Stimulated activated CD8-positive, alpha-beta memory T cell treated with anti-CD3 and anti-CD28 coated beads, Interleukin-15, amount 100 ng/mL, for 24 hours (primary cell): ENCODE data around the gene ADAP2.
"Not testable (repeated sequence)": the region's sequence is repeated elsewhere in the genome, so short reads cannot be mapped to it uniquely, and the experiment has no call there.

Experiments
- DNase-seq: peaks from one replicate; pipeline ENCODE4 v3.0.0-alpha.2; 2020; ENCODE audit warnings: low read depth

Gene ADAP2

DNA sequence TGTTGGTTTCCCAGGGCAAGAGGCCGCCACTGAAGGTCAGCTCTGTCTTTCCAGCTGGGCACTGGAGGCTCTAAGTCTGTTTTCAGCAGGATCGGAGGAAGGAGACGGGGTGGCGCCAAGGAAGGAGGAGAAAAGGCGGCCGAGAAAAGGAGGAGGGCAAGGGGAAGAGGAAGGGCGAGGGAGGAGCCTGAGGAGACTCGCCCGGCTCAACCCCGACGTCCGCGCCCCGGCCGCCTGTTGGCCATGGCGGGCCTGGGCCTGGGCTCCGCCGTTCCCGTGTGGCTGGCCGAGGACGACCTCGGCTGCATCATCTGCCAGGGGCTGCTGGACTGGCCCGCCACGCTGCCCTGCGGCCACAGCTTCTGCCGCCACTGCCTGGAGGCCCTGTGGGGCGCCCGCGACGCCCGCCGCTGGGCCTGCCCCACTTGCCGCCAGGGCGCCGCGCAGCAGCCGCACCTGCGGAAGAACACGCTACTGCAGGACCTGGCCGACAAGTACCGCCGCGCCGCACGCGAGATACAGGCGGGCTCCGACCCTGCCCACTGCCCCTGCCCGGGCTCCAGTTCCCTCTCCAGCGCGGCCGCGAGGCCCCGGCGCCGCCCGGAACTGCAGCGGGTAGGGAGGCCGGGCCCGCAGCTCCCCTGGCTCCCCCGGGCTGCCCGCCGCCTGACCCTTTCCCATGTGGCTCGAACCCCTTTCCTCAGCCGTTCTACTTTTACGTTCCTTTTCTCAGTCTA lies 49.3 kb downstream of the ADAP2 start, which contains the start of gene RNF135:
Gene RNF135, plus strand, starts transcription at position 209 of the 737 bp plus-strand sequence. Its CDS starts 35 bp downstream, at position 244.
- peak; percentile 40 for DNase-seq

DNA sequence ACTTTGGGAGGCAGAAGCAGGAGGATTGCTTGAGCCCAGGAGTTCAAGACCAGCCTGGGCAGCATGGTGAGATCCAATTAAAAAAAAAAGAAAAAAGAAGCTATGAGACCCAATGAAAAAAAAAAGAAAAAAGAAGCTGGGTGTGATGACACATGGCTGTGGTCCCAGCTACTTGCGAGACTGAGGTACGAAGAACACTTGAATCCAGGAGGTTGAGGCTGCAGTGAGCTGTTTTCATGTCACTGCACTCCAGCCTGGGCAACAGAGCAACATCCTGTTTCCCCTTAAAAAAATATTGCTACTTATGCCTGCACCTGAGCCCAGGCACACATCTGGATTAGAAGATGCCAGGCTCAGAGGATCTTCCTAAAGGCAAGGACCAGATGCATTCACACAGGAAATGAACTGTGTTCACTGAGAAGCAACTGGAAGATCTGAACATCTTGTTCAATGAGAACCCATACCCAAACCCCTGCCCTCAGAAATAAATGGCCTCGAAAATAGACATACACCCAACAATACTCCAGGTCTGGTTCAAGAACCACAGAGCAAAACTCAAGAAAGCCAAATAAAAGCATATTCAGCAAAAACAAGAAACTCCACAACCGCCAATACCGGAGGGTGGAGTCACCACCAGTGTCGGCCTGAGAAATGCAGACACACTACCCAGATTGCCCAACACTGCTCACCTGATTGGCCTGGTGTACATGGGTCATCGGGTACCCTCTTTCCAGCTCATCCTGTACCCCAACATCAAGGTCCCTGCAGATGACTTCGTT lies 53.5 kb downstream of the ADAP2 start:
- no peak for DNase-seq

DNA sequence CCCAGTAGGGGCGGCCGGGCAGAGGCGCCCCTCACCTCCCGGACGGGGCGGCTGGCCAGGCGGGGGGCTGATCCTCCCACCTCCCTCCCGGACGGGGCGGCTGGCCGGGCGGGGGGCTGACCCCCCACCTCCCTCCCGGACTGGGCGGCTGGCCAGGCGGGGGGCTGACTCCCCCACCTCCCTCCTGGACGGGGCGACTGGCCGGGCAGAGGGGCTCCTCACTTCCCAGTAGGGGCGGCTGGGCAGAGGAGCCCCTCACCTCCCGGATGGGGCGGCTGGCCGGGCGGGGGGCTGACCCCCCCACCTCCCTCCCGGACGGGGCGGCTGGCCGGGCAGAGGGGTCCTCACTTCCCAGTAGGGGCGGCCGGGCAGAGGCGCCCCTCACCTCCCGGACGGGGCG lies 58.2 kb downstream of the ADAP2 start:
- DNase-seq, result not testable (repeated sequence)

DNA sequence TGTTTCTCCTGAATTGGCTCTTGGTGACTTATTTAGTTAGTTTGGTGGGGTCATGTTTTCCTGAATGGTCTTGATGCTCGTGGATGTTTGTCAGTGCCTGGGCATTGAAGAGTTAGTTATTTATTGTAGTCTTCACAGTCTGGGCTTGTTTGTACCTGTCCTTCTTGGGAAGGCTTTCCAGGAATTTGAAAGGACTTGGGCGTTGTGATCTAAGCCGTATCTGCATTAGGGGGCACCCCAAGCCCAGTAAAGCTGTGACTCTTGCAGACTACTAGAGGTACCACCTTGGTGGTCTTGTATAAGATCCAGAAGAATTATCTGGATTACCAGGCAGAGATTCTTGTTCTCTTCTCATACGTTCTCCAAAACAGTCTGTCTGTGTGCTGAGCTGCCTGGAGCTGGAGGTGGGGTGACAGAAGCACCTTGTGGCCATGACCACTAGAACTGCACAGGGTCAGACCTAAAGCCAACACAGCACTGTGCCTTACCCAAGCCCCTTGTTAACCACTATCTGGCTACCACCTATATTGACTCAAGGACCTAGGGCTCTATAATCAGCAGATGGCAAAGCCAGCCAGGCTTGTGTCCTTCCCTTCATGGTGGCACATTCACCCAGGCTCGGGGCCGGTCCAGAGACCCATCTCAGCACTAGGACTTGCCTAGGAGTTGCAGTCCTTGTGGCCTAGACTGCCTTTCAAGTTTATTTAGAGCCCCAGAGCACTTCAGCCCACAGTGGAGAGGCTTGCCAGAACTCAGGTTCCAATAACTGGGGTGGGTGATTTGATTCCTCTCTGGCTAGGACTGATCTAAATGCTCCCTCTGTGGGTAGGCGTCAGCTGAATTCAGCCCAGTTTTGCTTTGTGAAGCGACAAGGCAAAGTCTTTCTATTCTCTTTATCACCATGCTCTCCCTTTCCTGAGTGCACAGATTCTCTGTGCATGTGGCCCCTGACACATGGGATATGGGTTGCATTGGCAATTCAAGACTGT lies 60.1 kb downstream of the ADAP2 start:
- DNase-seq, result no peak

DNA sequence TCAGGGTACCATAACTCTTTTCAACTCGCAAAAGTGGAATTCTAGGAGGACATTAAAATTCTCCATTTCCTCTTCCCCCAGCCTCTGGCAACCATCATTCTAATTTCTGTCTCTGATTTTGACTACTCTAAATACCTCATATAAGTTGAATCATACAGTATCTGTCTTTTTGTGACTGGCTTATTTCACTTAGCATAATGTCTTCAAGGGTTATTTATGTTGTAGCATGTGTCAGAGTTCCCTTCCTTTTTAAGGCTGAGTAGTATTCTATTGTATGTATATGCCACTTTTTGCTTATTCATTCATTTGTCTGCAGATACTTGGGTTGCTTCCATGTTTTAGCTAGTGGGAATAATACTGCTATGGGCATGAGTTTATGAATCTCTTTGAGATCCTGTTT lies 61.1 kb downstream of the ADAP2 start:
- no peak for DNase-seq

DNA sequence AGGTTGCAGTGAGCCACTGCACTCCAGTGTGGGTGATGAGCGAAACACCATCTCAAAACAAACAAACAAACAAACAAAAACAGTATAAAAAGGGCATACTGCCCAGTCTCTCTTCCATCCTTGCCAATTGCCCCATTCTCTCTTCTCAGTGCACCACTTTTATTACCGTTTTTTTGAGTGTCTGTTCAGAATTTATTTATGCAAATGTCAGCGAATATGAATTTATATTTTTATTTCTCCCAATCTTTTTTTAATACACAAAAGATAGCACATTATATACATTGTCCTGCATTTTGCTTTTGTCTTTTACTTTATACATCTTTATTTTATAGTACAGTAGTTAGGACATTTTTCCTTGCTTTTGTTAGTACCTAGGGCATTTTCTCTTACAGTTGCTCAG lies 68.7 kb downstream of the ADAP2 start:
- no peak for DNase-seq

DNA sequence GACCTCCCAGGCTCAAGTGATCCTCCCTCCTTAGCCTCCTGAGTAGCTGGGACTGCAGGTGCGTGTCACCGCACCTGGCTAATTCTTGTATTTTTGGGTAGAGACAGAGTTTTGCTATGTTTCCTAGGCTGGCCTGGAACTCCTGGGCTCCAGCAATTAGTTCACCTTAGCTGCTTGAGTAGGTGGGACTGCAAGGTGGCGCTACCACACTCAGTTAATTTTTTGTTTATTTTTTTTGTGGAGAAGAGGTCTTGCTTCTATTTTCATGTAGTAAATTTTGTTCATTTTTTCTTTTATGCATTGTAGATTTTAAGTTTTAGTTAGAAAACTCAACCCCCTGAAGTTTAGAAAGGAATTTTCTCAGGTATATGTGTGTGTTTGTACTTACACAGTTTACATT lies 70.8 kb downstream of the ADAP2 start:
- DNase-seq, result no peak

DNA sequence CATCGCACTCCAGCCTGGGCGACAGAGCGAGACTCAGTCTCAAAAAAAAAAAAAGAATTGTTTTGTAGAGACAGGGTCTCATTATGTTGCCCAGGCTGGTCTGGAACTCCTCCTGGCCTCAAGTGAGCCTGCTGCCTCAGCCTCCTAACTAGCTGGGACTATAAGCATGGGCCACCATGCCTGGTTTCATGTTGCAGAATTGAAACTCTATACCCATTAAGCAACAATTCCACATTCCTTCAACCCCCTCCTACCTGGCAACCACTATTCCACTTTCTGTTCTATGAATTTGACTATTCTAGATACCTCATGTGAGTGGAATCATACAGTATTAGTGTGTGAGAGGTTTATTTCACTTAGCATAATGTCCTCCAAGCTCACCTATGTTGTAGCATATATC lies 73.6 kb downstream of the ADAP2 start:
- no peak for DNase-seq

DNA sequence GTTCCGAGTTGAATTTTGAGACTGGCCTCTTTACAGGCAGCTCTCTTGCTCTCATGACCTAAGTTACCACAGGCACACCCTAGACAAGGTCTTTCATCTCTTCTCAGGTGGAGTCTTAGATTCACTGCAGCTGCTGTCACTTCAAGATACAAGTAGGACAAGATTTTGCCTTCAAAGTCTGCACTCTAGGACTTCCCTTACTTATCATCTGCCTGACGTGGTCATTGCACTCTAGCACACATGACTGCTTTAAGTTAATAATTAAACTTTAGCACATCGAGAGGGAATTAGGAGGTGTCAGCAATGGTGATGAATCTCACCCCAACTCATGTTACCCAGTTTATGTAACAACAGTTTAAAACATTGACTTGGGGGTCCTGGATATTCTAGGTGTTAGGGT lies 74.7 kb downstream of the ADAP2 start:
- no peak for DNase-seq

DNA sequence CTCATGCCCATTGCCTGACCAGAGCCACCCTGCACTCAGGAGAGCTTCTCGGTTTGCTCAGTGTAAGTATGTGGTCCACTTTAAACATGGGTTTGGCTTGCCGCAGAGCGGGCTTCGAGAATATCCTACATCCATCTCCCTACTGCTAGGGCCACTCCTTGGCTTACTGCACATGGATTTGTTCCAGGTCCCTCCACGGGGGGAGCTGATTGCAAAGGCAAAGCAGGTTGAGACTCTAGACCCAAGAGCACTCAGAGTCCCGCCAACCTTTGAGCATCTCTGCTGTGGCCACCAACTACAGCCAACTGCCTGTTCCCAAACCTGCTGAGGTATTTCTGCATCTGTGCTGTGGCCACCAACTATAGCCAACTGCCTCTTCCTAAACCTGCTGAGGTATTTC lies 75.5 kb downstream of the ADAP2 start:
- no peak for DNase-seq

DNA sequence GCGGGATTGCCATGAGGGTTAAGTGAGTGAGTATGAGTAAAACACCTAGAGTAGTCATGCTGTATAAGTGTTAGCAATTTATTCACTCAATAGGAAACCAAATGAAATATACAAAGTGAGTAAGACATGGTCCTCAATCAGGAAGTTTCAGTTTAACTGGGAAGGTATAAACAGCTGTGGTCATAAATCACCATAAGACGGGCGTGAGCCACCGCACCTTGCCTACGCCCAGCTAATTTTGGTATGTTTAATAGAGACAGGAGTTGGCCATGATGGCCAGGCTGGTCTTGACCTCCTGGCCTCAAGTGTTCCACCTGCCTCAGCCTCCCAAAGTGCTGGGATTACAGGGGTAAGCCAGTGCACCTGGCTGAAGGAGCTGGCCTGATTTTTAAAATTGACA lies 76.1 kb downstream of the ADAP2 start:
- no peak for DNase-seq

DNA sequence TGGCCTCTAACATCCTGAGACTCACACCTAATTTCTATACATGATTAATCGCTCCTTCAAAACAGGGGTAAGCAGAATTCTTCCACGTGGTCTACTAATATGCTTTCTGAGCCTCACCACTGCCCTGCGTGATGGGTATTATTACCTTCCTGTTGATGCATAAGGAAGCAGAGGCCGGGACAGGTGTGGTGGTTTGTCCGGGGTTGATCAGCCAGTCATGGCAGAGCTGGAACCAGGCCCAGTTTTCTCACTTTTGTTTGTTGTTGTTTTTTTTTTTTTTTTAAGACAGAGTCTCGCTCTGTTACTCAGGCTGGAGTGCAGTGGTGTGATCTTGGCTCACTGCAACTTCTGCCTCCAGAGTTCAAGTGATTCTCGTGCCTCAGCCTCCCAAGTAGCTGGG lies 80.3 kb downstream of the ADAP2 start:
- DNase-seq, result no peak

DNA sequence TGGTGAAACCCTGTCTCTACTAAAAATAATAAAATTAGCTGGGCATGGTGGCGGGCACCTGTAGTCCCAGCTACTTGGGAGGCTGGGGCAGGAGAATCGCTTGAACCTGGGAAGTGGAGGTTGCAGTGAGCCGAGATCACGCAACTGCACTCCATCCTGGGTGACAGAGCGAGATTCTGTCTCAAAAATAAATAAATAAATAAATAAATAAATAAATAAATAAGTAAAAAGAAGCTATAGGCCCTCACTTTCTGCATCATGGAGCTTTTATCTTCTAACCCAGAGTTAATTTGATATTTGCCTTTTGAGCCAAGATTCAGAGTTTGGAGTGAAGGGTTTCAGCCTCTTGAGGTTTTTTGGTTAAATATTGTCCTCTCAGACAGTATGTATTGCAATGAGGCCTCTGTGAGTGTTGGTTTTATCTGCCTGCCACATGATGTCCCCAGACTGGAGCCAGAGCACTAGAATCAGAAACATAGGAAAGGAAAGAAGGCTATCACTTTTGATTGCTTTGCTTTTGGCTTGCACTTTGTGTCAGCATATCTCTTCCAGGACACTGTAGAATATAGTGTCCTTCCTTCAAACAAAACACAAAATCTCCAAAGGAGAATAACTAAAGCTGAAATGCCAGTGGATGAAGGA lies 81.6 kb downstream of the ADAP2 start:
- no peak for DNase-seq

DNA sequence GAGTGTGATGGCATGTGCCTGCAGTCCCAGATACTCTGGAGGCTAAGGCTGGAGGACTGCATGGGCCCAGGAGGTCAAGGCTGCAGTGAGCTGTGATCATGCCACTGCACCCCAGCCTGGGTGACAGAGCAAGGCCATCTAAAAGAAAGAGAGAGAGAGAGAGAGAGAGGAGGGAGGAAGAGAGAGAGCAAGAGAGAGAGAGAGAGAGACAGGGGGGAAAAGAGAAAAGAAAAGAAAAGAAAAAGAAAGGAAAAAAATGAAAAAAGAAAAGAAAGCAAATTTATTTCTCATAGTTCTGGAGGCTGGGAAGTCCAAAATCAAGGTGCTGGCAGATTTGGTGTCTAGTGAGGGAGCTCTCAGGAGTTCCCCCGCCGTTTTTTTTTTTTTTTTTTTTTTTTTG lies 82.4 kb downstream of the ADAP2 start:
- no peak for DNase-seq

DNA sequence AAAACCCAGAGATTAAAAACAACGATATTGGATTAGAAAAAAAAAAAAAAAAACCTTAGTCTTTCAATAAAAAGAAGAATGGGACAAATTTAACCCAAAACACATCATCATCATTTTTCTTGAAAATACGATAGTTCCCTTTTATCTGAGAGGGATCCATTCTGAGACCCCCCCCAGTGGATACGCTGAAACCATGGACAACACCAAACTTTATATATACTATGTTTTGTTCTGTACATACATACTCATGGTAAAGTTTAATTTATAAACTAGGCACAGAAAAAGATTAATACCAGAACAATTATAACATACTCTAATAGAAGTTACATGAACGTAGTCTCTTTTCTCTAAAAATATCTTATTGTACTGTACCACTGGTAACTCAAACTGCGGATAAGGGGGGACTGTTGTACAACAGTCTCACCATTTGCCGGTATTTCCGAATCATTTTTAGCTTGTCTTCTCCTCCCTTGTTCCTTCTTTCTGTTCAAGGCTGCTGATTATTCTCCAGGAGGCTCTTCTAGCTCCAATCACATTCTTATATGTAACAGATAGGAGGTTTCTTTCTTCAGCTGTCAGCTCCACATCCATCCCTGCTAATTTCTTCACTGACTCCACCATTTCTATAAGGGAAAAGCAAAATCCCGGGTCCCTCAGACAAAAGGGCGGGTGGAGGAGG lies 86.1 kb downstream of the ADAP2 start:
- DNase-seq, result no peak

DNA sequence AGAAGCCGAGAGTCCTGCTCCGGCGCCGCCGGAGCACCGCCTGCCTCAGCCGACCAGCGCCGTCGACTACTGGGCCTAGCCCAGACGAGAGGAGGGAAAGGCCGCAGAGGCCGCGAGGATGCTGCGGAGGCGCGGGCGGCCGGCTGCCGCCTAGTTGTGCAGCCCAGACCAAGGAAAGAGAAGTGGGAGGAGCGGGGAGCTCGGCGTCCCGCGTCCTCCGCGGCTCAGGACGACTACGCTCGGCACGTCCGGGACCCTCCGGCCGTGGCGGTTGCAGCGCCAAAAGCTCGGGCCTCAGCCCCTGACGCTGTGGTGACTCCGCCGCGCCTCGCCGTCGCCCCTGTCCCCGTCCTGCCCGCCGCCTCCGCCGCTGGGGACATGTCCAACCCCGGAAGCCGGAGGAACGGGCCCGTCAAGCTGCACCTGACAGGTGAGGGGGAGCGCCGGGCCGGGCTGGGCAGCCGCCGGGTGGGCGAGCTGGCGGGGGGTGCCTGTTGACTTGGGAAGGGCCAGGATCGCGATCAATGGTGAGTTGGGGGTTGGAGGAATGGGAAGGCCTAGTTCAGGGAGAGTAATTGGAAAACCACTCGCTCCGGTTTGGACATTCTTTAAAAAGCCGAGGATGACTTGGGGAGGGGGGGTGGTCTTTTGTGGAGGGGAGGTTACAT lies 86.8 kb downstream of the ADAP2 start:
- peak; percentile 18 for DNase-seq
